ENCODE data around the gene DNAH17. TPM values are rescaled to one million over a fixed set of nuclear protein-coding genes. Genes with fewer than 3 reads are reported as not detected.

Gene DNAH17
- total RNA-seq, 1 experiment from 2014 or later, result 0.69 TPM

- H4K20me1 ChIP-seq (ENCODE audit: insufficient read depth), result no peaks in the 10 kb centered on the region
- no peak overlapping the region for H3K9ac ChIP-seq (ENCODE audit: low read length)
- no peak for DNase-seq (ENCODE audit: low read depth, low spot score)
- H3K4me1 ChIP-seq (ENCODE audit: control insufficient read depth in 1 of 2, insufficient read depth in 2 of 2, low read length in 2 of 2), result no peaks in the 10 kb centered on the region
- no TSS peak for BruUV-seq (replicated peaks)
- no peak overlapping the region for H3K4me2 ChIP-seq (ENCODE audit: low read length)
- no peak overlapping the region for H3K27ac ChIP-seq (ENCODE audit: low read depth, low read length)
- no peak for ATAC-seq
- H3K36me3 ChIP-seq (ENCODE audit: control insufficient read depth in 1 of 2, insufficient read depth in 2 of 2, low read length in 2 of 2), result no peaks in the 10 kb centered on the region
- CTCF ChIA-PET, result interaction anchor here (1.4 kb wide), 1 partner anchor 15 kb away, joined by 4 read pairs; no protein-coding TSS in a partner anchor
- TF ChIP-seq EZH2phosphoT487 (IDR thresholded peaks at IDR 0.05; ENCODE audit: borderline replicate concordance) (no peak), JUND (IDR thresholded peaks at IDR 0.05) (no peak), ZFX (IDR thresholded peaks at IDR 0.05) (no peak)
- intact Hi-C loops (cut with micrococcal nuclease), result no loop called here
- H3K4me3 ChIP-seq (replicated peaks in 1 of 2; ENCODE audit: low read depth in 1 of 2, low read length in 2 of 2), result no peak overlapping the region
- no peak overlapping the region for H2AFZ ChIP-seq (ENCODE audit: low read depth, low read length, poor library complexity, severe bottlenecking)
- H3K27me3 ChIP-seq (ENCODE audit: insufficient read depth, low read length), result no peaks in the 10 kb centered on the region
- no peaks in the 10 kb centered on the region for H3K79me2 ChIP-seq (ENCODE audit: insufficient read depth, low read length)
- RAD21 ChIA-PET (ENCODE audit: low non-redundant PET in 1 of 2, low total read pairs in 2 of 2, uncharacterized antibody in 2 of 2, unreplicated experiment in 2 of 2), result no interaction called here
- POLR2A ChIA-PET, result no interaction called here
- no peaks in the 10 kb centered on the region for H3K9me2 ChIP-seq (ENCODE audit: insufficient read depth)
- no peaks in the 10 kb centered on the region for H3K9me3 ChIP-seq (ENCODE audit: control insufficient read depth in 1 of 2, insufficient read depth in 1 of 2, low read depth in 1 of 2, low read length in 2 of 2)
Observed at GRCh38 chr17:78460176-78460675, 117.0 kb downstream of the DNAH17 start.

DNA sequence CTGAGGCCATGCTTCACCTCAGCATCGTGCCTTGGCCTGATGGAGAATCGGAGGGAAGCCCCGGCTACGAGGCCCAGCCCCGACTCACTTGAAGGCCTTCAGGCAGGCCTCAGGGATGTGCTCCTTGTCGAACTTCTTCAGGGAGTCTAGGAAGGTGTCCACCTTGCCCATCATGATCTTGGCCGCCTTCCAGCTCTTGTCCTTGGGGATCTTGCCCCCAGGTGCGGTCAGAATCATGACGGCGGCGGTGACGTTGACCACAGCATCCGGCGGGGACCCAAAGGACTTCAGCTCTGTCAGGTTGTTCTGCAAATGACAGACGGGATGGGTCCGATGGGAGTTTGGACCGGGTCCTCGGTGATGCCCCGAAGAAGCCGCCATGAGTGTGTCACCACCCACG is 117.5 kb downstream of the DNAH17 start:
- Histone ChIP-seq H3K27ac (ENCODE audit: low read depth, low read length) (no peak overlapping the region), H4K20me1 (ENCODE audit: insufficient read depth) (no peaks in the 10 kb centered on the region), H3K4me1 (ENCODE audit: control insufficient read depth in 1 of 2, insufficient read depth in 2 of 2, low read length in 2 of 2) (no peaks in the 10 kb centered on the region), H3K4me3 (replicated peaks in 1 of 2; ENCODE audit: low read depth in 1 of 2, low read length in 2 of 2) (no peak overlapping the region), H3K9ac (ENCODE audit: low read length) (no peak overlapping the region), H3K9me2 (ENCODE audit: insufficient read depth) (no peaks in the 10 kb centered on the region), H3K27me3 (ENCODE audit: insufficient read depth, low read length) (no peaks in the 10 kb centered on the region), H2AFZ (ENCODE audit: low read depth, low read length, poor library complexity, severe bottlenecking) (no peak overlapping the region), H3K79me2 (ENCODE audit: insufficient read depth, low read length) (no peaks in the 10 kb centered on the region), H3K4me2 (ENCODE audit: low read length) (no peak overlapping the region), H3K36me3 (ENCODE audit: control insufficient read depth in 1 of 2, insufficient read depth in 2 of 2, low read length in 2 of 2) (no peaks in the 10 kb centered on the region), H3K9me3 (ENCODE audit: control insufficient read depth in 1 of 2, insufficient read depth in 1 of 2, low read depth in 1 of 2, low read length in 2 of 2) (no peaks in the 10 kb centered on the region)
- BruUV-seq (replicated peaks), result no TSS peak
- ATAC-seq (no peak), DNase-seq (ENCODE audit: low read depth, low spot score) (no peak)
- ChIA-PET CTCF (interaction anchor here (1.4 kb wide), 1 partner anchor 14 kb away, joined by 4 read pairs; no protein-coding TSS in a partner anchor), RAD21 (ENCODE audit: low non-redundant PET in 1 of 2, low total read pairs in 2 of 2, uncharacterized antibody in 2 of 2, unreplicated experiment in 2 of 2) (no interaction called here), POLR2A (no interaction called here)
- intact Hi-C loops (cut with micrococcal nuclease), result no loop called here
- TF ChIP-seq RAD21 (IDR thresholded peaks at IDR 0.05; ENCODE audit: low read depth) (no peak), SP1 (IDR thresholded peaks at IDR 0.05; ENCODE audit: low read depth) (no peak), YY1 (IDR thresholded peaks at IDR 0.05; ENCODE audit: extremely low read depth, insufficient replicate concordance, low read depth, low read length) (no peak), EZH2 (IDR thresholded peaks at IDR 0.05) (no peak), EZH2phosphoT487 (IDR thresholded peaks at IDR 0.05; ENCODE audit: borderline replicate concordance) (no peak), CEBPB (IDR thresholded peaks at IDR 0.05; ENCODE audit: low read depth) (no peak), SRF (IDR thresholded peaks at IDR 0.05; ENCODE audit: low read depth) (no peak), ZFX (IDR thresholded peaks at IDR 0.05) (no peak), SIN3A (IDR thresholded peaks at IDR 0.05; ENCODE audit: low read depth) (no peak), MAX (IDR thresholded peaks at IDR 0.05) (no peak), ELF1 (IDR thresholded peaks at IDR 0.05; ENCODE audit: borderline replicate concordance, low read depth) (no peak), CTCF (IDR thresholded peaks at IDR 0.05 in 2 of 3, conservative IDR thresholded peaks at IDR 0.05 in 1 of 3; ENCODE audit: borderline replicate concordance in 1 of 3, insufficient read depth in 1 of 3, low read depth in 2 of 3, low read length in 2 of 3) (no peak), ATF3 (IDR thresholded peaks at IDR 0.05) (no peak), TCF7L2 (IDR thresholded peaks at IDR 0.05; ENCODE audit: borderline replicate concordance, extremely low read depth, insufficient read depth, insufficient read length) (no peak)
- TF ChIP-seq, protein P1, sequence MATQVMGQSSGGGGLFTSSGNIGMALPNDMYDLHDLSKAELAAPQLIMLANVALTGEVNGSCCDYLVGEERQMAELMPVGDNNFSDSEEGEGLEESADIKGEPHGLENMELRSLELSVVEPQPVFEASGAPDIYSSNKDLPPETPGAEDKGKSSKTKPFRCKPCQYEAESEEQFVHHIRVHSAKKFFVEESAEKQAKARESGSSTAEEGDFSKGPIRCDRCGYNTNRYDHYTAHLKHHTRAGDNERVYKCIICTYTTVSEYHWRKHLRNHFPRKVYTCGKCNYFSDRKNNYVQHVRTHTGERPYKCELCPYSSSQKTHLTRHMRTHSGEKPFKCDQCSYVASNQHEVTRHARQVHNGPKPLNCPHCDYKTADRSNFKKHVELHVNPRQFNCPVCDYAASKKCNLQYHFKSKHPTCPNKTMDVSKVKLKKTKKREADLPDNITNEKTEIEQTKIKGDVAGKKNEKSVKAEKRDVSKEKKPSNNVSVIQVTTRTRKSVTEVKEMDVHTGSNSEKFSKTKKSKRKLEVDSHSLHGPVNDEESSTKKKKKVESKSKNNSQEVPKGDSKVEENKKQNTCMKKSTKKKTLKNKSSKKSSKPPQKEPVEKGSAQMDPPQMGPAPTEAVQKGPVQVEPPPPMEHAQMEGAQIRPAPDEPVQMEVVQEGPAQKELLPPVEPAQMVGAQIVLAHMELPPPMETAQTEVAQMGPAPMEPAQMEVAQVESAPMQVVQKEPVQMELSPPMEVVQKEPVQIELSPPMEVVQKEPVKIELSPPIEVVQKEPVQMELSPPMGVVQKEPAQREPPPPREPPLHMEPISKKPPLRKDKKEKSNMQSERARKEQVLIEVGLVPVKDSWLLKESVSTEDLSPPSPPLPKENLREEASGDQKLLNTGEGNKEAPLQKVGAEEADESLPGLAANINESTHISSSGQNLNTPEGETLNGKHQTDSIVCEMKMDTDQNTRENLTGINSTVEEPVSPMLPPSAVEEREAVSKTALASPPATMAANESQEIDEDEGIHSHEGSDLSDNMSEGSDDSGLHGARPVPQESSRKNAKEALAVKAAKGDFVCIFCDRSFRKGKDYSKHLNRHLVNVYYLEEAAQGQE (IDR thresholded peaks at IDR 0.05; ENCODE audit: low read depth), result no peak

Measured in HCT116 (cell line).